OCI-LY3 (cell line): ENCODE results near the gene RUSF1.
"Not testable (repeated sequence)": the region's sequence is repeated elsewhere in the genome, so short reads cannot be mapped to it uniquely, and the experiment has no call there.

Experiments used
- CTCF ChIP-seq: fragments of 200-600, 300-600 bp; sonication (generic); IDR thresholded peaks from 2 replicates; pipeline ENCODE4 v1.5.1; 2014; ENCODE audit warnings: antibody characterized with exemption, low read length, low read depth
- EZH2phosphoT487 ChIP-seq: fragments of 200-600 bp; shearing (Covaris generic); IDR thresholded peaks from 2 replicates; pipeline ENCODE4 v1.6.1; 2018; ENCODE audit warnings: antibody characterized with exemption, mixed run types, low read depth

DNA sequence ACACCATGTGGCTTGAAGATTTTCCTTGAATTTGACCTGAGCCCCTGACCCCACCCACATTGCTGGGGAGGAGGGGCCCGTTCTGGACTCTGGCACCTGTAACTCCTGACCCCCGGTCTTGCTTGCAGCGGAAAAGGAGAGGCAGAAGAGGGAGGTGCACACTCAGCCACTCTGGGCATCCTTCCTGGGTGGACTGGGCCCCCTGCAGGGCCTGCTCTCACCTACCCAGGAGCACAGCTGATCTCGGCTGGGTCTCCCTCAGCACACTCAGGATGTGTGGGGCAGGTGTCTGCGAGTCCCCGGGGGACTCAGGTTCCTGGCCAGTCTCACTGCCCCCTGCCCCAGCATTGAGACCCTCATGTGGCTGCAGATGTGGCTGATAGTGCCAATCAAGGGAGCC lies 15.6 kb upstream of the RUSF1 start:
- TF ChIP-seq CTCF, EZH2phosphoT487: not testable (repeated sequence)
